ENCODE data around the gene ZNF521.

GRCh38 chr18:25335062-25335461 lies 16.9 kb downstream of the ZNF521 start:
- TF ChIP-seq CTCF (conservative IDR thresholded peaks at IDR 0.05; ENCODE audit: low read length) (no peak), EZH2phosphoT487 (IDR thresholded peaks at IDR 0.05; ENCODE audit: borderline replicate concordance, low read depth, low read length) (no peak)

All from OCI-LY7 (cell line).